ENCODE results near the gene LEFTY1. TPM values are rescaled to one million over a fixed set of nuclear protein-coding genes. Genes with fewer than 3 reads are reported as not detected.

LEFTY1 gene
- total and polyA plus RNA-seq, 4 donors: 0.25 to 0.63 (median 0.45) TPM

DNA sequence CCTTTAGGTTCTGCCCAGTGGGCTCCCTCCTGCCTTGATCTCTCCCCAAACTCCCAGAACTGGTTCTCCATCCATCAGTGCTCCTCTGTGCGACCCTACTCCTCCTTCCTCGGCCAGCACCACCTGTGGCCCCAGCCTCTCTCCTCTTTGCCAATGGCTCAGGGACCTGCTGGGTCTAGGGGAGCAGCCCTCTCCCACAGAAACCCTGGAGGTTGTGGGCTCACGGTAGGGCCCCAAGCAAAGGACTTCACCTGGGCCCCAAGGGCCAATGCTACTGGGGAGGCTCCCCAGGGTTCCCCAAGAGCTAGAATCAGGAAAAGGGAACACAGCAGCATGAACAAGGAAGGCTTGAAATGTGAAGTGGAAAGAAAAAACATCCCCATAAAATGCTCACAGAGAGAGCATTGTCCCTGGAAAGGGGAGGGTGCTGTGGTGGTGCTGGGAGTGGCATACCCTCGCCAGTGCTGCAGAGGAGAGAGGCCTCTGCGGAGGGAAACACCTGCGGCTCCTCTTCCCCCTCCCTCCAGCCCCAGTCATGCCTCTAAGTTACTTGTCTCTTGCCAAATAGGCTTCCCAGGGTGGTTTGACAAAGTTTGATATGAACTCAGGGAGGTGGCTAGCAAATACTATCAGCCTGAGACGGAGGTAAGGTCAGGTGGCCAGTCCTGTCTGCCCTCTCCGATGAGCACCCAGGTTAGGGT is 9.3 kb downstream of the LEFTY1 start:
- Histone ChIP-seq H3K9me3 (ENCODE audit: control insufficient read depth, low read length) (no peaks in the 10 kb centered on the region), H3K4me1 (ENCODE audit: control insufficient read depth in 1 of 2, insufficient read depth in 2 of 2, low read length in 2 of 2) (peaks cover 0 to 4% of the 10 kb centered on the region in 2 donors), H3K27me3 (ENCODE audit: control insufficient read depth in 1 of 2, insufficient read depth in 2 of 2, low read length in 1 of 2) (no peaks in the 10 kb centered on the region), H3K4me3 (ENCODE audit: low read length in 2 of 2) (no peak overlapping the region), H3K27ac (ENCODE audit: low read depth in 1 of 2, low read length in 2 of 2) (no peak overlapping the region), H3K36me3 (ENCODE audit: control insufficient read depth in 1 of 2, insufficient read depth in 2 of 2, low read length in 1 of 2) (peaks cover 0 to 3% of the 10 kb centered on the region in 2 donors)
- intact Hi-C loops (cut with DNase I): no loop called here
- 81 to 82% methylated on average over 8 of the region's 8 CpGs for WGBS, 2 donors
- ATAC-seq (ENCODE audit: low FRiP score) (no peak), DNase-seq (peak; percentile 33 to 43)

DNA sequence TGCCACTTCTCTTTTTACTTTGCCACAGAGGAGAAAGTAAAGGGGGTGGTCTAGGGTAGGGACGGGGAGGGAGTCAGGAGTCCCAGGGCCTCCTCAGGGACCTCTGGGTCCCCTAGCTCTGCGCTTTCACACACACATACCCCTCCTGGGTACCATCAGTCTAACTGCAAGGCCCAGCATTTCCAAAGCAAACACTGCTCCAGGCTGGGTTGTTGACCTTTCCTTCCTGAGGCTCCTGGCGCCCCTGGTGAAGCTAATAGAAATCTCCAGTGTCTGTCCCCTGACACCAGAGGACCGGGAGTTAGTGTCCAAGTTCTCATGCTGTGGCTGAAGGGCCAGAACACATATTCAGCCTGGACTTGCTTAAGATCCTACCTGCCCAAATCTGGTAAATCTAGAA is 10.7 kb downstream of the LEFTY1 start:
- intact Hi-C loops (cut with DNase I): no loop called here
- Histone ChIP-seq H3K36me3 (ENCODE audit: control insufficient read depth in 1 of 2, insufficient read depth in 2 of 2, low read length in 1 of 2) (peaks cover 0 to 4% of the 10 kb centered on the region in 2 donors), H3K4me3 (ENCODE audit: low read length in 2 of 2) (no peak overlapping the region), H3K9me3 (ENCODE audit: control insufficient read depth, low read length) (no peaks in the 10 kb centered on the region), H3K27me3 (ENCODE audit: control insufficient read depth in 1 of 2, insufficient read depth in 2 of 2, low read length in 1 of 2) (no peaks in the 10 kb centered on the region), H3K4me1 (ENCODE audit: control insufficient read depth in 1 of 2, insufficient read depth in 2 of 2, low read length in 2 of 2) (peaks cover 0 to 4% of the 10 kb centered on the region in 2 donors), H3K27ac (ENCODE audit: low read depth in 1 of 2, low read length in 2 of 2) (peak overlapping the region in 1 of 2 donors; percentile 14)
- ATAC-seq (ENCODE audit: low FRiP score) (no peak), DNase-seq (peak; percentile 25 to 29)
- WGBS, 2 donors: 8 to 29% methylated on average over 4 of the region's 4 CpGs

DNA sequence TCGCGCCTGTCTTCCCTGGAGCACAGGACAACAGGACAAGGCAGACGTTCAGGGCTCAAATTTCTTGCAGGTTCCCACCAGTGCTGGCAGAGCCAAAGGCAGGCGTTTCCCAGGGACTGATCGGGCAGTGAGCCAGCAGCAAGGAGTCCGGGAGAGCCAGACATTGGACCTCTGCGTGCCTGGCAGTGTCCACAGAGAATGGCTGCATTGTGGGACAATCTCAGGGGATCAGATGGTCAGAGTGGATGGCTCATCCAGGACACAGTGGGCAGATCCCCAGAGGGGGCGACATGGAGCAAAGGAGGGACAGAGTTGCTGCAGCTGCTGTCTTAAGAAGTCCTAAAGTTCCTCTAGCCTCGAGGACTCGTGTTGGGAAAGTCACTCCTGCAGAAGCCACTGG is 11.4 kb downstream of the LEFTY1 start:
- 9% methylated on average over 10 of the region's 10 CpGs for WGBS, 2 donors
- H3K27ac ChIP-seq (ENCODE audit: low read depth in 1 of 2, low read length in 2 of 2): peak overlapping the region in 1 of 2 donors; percentile 4

DNA sequence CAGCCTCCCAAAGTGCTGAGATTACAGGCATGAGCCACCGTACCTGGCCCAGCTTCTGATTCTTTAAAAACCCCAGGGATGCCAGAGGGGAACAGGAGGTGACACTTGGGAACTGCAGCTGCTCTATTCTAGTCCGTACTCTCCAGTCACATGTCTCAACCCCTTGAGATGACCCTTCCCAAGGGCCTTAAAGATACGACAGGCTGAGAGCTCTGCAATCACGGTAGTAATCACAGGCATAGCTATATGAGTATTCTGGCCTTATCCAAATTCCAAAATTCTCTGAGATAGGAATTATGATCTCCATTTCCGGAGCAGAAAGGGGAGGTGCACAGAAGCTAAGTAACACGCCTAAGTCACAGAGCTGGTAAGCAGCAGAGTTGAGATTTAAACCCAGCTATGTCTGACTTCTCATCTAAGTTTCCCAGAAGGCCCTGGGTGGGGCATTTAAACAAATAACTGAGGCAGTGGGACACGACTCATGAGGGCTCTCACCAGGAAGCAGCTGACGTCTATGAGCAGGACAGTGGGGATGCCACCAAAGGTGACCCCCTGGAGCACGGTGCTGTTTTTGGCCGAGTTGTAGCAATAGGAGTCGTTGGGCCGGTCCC is 11.9 kb downstream of the LEFTY1 start:
- intact Hi-C loops (cut with DNase I): no loop called here
- Histone ChIP-seq H3K36me3 (ENCODE audit: control insufficient read depth in 1 of 2, insufficient read depth in 2 of 2, low read length in 1 of 2) (peaks cover 0 to 4% of the 10 kb centered on the region in 2 donors), H3K27me3 (ENCODE audit: control insufficient read depth in 1 of 2, insufficient read depth in 2 of 2, low read length in 1 of 2) (no peaks in the 10 kb centered on the region), H3K27ac (ENCODE audit: low read depth in 1 of 2, low read length in 2 of 2) (peak overlapping the region in 1 of 2 donors; percentile 4), H3K9me3 (ENCODE audit: control insufficient read depth, low read length) (no peaks in the 10 kb centered on the region), H3K4me1 (ENCODE audit: control insufficient read depth in 1 of 2, insufficient read depth in 2 of 2, low read length in 2 of 2) (peaks cover 0 to 4% of the 10 kb centered on the region in 2 donors), H3K4me3 (ENCODE audit: low read length in 2 of 2) (no peak overlapping the region)
- DNase-seq (no peak), ATAC-seq (ENCODE audit: low FRiP score) (no peak)
- 46 to 48% methylated on average over 12 of the region's 12 CpGs for WGBS, 2 donors

More for the DNA sequence above, 11.4 kb downstream of the LEFTY1 start:
- H3K36me3 ChIP-seq (ENCODE audit: control insufficient read depth in 1 of 2, insufficient read depth in 2 of 2, low read length in 1 of 2): peaks cover 0 to 4% of the 10 kb centered on the region in 2 donors
- no peaks in the 10 kb centered on the region for H3K9me3 ChIP-seq (ENCODE audit: control insufficient read depth, low read length)
- H3K4me3 ChIP-seq (ENCODE audit: low read length in 2 of 2): no peak overlapping the region
- no peak for ATAC-seq (ENCODE audit: low FRiP score)
- H3K27me3 ChIP-seq (ENCODE audit: control insufficient read depth in 1 of 2, insufficient read depth in 2 of 2, low read length in 1 of 2): no peaks in the 10 kb centered on the region
- peak; percentile 69 to 86 for DNase-seq
- intact Hi-C loops (cut with DNase I): no loop called here
- peaks cover 0 to 4% of the 10 kb centered on the region in 2 donors for H3K4me1 ChIP-seq (ENCODE audit: control insufficient read depth in 1 of 2, insufficient read depth in 2 of 2, low read length in 2 of 2)

DNA sequence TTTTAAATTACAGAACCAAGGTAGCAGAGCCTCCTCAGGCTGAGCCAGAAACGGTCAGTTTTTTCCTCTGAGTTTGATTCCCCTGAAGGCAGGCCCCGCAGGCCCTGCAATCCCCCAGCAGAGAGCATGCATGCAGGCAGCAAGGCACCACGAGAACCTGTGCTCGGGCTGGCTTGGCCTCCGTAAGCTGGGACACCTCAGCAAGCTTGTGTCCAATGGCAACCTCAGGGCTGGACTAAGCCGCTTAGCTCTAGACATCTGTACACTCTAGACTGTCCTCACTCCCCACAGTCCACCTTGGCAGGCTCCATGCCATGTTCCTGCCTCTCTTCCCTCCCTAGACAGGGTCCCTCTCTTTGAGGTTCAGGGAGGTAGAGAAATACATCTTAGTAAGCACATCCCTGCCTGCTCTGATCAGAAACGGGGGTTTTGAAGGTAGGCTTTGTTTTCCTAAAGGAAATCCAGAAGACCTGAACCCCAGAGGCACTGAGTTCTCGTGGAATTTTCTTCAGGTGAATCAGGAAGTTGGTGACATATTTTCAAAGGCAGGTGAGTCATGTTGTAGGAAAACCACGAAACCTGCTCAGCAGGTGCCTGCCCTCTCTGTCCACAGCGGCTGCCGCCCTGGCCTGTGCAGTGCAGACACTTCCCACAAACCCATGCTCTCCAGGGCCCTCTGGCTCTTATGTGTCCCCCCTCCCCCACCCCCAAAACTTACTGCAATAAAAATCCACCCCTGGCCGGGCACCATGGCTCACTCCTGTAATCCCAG is 13.7 kb downstream of the LEFTY1 start:
- intact Hi-C loops (cut with DNase I): no loop called here
- ATAC-seq (ENCODE audit: low FRiP score): no peak
- H3K27ac ChIP-seq (ENCODE audit: low read depth in 1 of 2, low read length in 2 of 2): no peak overlapping the region

DNA sequence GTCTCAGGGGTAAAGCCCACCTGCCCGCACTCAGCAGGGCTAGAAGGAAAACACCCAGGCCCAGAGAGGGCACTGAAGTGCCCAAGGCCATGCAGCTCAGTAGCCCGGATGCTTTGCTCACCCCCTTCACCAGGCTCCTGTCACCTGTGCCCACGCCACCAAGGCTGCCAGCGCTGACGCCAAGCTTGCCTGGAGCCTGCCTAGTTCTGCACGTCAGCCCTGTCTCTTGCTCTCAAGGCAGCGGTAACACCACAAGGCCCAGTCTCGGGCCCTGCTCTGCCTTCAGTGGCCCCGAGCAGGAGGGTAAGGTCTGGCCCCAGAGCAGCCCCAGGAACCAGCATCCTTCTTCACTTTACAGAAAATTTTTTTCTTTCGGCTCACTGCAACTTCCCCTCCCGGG is 14.5 kb downstream of the LEFTY1 start:
- Histone ChIP-seq H3K4me1 (ENCODE audit: control insufficient read depth in 1 of 2, insufficient read depth in 2 of 2, low read length in 2 of 2) (peaks cover 0 to 4% of the 10 kb centered on the region in 2 donors), H3K27ac (ENCODE audit: low read depth in 1 of 2, low read length in 2 of 2) (no peak overlapping the region), H3K36me3 (ENCODE audit: control insufficient read depth in 1 of 2, insufficient read depth in 2 of 2, low read length in 1 of 2) (peaks cover 0 to 6% of the 10 kb centered on the region in 2 donors), H3K27me3 (ENCODE audit: control insufficient read depth in 1 of 2, insufficient read depth in 2 of 2, low read length in 1 of 2) (no peaks in the 10 kb centered on the region), H3K4me3 (ENCODE audit: low read length in 2 of 2) (no peak overlapping the region), H3K9me3 (ENCODE audit: control insufficient read depth, low read length) (no peaks in the 10 kb centered on the region)
- 91 to 93% methylated on average over 11 of the region's 11 CpGs for WGBS, 2 donors
- intact Hi-C loops (cut with DNase I): no loop called here
- ATAC-seq (ENCODE audit: low FRiP score) (no peak), DNase-seq (peak in 1 of 2 donors; percentile 55)

More for the DNA sequence above, 13.7 kb downstream of the LEFTY1 start:
- Histone ChIP-seq H3K4me1 (ENCODE audit: control insufficient read depth in 1 of 2, insufficient read depth in 2 of 2, low read length in 2 of 2) (peaks cover 0 to 4% of the 10 kb centered on the region in 2 donors), H3K27me3 (ENCODE audit: control insufficient read depth in 1 of 2, insufficient read depth in 2 of 2, low read length in 1 of 2) (no peaks in the 10 kb centered on the region), H3K4me3 (ENCODE audit: low read length in 2 of 2) (no peak overlapping the region), H3K9me3 (ENCODE audit: control insufficient read depth, low read length) (no peaks in the 10 kb centered on the region), H3K36me3 (ENCODE audit: control insufficient read depth in 1 of 2, insufficient read depth in 2 of 2, low read length in 1 of 2) (peaks cover 0 to 6% of the 10 kb centered on the region in 2 donors)
- WGBS, 2 donors: 91 to 92% methylated on average over 12 of the region's 12 CpGs
- peak in 1 of 2 donors; percentile 51 for DNase-seq

DNA sequence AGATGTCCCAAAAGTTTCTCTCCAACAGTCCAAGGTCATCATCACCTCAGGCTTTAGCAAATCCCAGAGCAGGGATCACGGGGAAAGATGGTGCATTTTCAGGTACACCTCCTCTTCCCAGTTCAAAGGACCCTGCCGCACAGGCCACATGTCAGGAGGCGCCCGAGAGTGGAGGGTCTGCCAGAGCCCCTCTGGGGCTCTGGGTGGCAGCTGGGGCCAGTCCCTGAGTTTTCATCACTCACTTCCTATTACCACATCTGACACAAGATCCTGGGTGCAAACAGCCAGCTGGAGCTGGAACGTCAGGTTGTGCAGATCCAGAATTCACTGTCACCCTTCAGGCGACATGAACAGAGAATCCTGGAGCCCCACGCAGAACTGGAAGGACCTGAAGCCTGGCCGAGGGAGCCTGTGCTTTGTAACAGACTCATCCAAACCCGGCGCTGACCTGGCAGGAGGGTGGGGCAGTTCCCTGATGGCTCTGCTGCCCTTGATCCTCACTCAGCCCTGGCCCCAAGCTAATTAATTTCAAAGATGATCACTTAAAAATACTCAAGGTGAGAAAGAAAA is 15.6 kb downstream of the LEFTY1 start:
- Histone ChIP-seq H3K36me3 (ENCODE audit: control insufficient read depth in 1 of 2, insufficient read depth in 2 of 2, low read length in 1 of 2) (peaks cover 0 to 8% of the 10 kb centered on the region in 2 donors), H3K9me3 (ENCODE audit: control insufficient read depth, low read length) (no peaks in the 10 kb centered on the region), H3K4me1 (ENCODE audit: control insufficient read depth in 1 of 2, insufficient read depth in 2 of 2, low read length in 2 of 2) (peaks cover 0 to 4% of the 10 kb centered on the region in 2 donors), H3K27me3 (ENCODE audit: control insufficient read depth in 1 of 2, insufficient read depth in 2 of 2, low read length in 1 of 2) (no peaks in the 10 kb centered on the region), H3K27ac (ENCODE audit: low read depth in 1 of 2, low read length in 2 of 2) (no peak overlapping the region), H3K4me3 (ENCODE audit: low read length in 2 of 2) (no peak overlapping the region)
- 87 to 88% methylated on average over 10 of the region's 10 CpGs for WGBS, 2 donors
- no peak for ATAC-seq (ENCODE audit: low FRiP score)
- intact Hi-C loops (cut with DNase I): no loop called here
- DNase-seq: peak in 1 of 2 donors; percentile 55

DNA sequence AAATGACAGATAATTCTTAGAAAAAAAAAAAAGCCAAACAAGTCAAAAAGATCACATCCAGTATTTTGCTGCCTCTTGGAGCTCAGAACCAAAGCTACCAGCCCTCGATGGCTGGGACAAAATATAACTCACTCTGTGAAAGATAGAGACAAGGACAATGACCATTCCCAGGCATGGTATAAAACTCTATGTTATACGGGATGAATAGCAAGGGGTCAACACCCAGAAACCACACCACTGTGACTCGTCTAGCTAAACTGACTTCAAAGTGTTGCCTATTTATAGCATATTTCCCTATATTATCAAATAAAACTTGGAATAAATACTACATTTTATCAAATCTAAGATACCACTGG is 16.9 kb downstream of the LEFTY1 start:
- H3K4me3 ChIP-seq (ENCODE audit: low read length in 2 of 2): no peak overlapping the region
- peaks cover 0 to 10% of the 10 kb centered on the region in 2 donors for H3K36me3 ChIP-seq (ENCODE audit: control insufficient read depth in 1 of 2, insufficient read depth in 2 of 2, low read length in 1 of 2)
- ATAC-seq (ENCODE audit: low FRiP score) (no peak), DNase-seq (no peak)
- no peaks in the 10 kb centered on the region for H3K27me3 ChIP-seq (ENCODE audit: control insufficient read depth in 1 of 2, insufficient read depth in 2 of 2, low read length in 1 of 2)
- H3K9me3 ChIP-seq (ENCODE audit: control insufficient read depth, low read length): no peaks in the 10 kb centered on the region
- intact Hi-C loops (cut with DNase I): no loop called here
- 68 to 72% methylated on average over 3 of the region's 3 CpGs for WGBS, 2 donors
- H3K4me1 ChIP-seq (ENCODE audit: control insufficient read depth in 1 of 2, insufficient read depth in 2 of 2, low read length in 2 of 2): no peaks in the 10 kb centered on the region
- no peak overlapping the region for H3K27ac ChIP-seq (ENCODE audit: low read depth in 1 of 2, low read length in 2 of 2)

Data from aorta (tissue), 5 donors.